ENCODE results near the gene PTPN22.
A peak's percentile ranks its signal among the peaks of the same experiment; 100 is the strongest.

Gene PTPN22

DNA sequence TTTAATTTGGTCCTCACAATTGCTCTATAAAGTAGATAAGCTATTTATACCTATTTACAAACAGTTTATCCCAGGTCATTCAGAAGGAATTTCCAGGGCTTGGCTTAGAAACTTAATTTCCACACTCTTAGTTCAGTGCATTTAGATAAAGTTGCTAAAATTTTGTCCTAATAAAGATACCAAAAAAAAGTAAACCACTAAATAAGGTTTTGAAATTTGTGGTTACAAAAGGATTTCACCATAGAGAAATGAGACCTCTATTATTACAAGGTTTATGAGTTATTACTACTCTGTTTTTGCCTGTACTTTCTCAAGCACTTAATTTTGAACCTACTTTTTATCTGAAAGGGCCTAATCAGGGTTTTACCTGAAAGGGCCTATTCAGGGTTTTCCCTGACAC lies 22.4 kb downstream of the PTPN22 start:
- TF ChIP-seq CTCF (IDR thresholded peaks at IDR 0.05) (no peak), ZFX (IDR thresholded peaks at IDR 0.05; ENCODE audit: borderline replicate concordance) (no peak)
- no peak overlapping the region for H3K27ac ChIP-seq

- no peak for TF ChIP-seq ZFX (IDR thresholded peaks at IDR 0.05; ENCODE audit: borderline replicate concordance)
- TF ChIP-seq CTCF (IDR thresholded peaks at IDR 0.05) = no peak
- H3K27ac ChIP-seq = no peak overlapping the region
Observed at GRCh38 chr1:113846391-113847035, 25.0 kb downstream of the PTPN22 start.

DNA sequence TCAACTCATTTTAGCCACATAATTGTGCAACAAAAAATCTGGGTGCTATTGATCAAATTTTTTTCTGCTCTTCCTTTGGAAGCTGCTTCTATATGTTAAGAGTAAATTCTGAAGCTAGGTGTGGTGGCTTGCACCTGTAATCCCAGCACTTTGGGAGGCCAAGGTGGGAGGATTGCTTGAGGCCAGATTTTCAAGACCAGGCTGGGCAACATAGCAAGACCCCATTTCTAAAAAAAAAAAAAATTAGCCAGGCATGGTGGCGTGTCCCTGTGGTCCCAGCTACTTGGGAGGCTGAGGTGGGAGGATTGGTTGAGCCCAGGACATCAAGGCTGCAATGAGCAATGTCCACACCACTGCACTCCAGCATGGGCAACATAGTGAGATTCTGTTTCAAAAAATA lies 35.0 kb downstream of the PTPN22 start:
- no peak for TF ChIP-seq ZFX (IDR thresholded peaks at IDR 0.05; ENCODE audit: borderline replicate concordance)
- TF ChIP-seq CTCF (IDR thresholded peaks at IDR 0.05) = no peak

GRCh38 chr1:113835686-113836290 lies 35.7 kb downstream of the PTPN22 start:
- TF ChIP-seq ZFX (IDR thresholded peaks at IDR 0.05; ENCODE audit: borderline replicate concordance) (no peak), CTCF (IDR thresholded peaks at IDR 0.05) (peak; percentile 81)
- H3K27ac ChIP-seq = no peak overlapping the region

More for the DNA sequence above, 35.0 kb downstream of the PTPN22 start:
- no peak overlapping the region for H3K27ac ChIP-seq

- TF ChIP-seq ZFX (IDR thresholded peaks at IDR 0.05; ENCODE audit: borderline replicate concordance) (no peak), CTCF (IDR thresholded peaks at IDR 0.05) (no peak)
- no peak overlapping the region for H3K27ac ChIP-seq
Observed at GRCh38 chr1:113834716-113835115, 36.8 kb downstream of the PTPN22 start.

GRCh38 chr1:113830039-113830438 lies 41.5 kb downstream of the PTPN22 start:
- H3K27ac ChIP-seq = no peak overlapping the region
- TF ChIP-seq ZFX (IDR thresholded peaks at IDR 0.05; ENCODE audit: borderline replicate concordance) (no peak), CTCF (IDR thresholded peaks at IDR 0.05) (no peak)

DNA sequence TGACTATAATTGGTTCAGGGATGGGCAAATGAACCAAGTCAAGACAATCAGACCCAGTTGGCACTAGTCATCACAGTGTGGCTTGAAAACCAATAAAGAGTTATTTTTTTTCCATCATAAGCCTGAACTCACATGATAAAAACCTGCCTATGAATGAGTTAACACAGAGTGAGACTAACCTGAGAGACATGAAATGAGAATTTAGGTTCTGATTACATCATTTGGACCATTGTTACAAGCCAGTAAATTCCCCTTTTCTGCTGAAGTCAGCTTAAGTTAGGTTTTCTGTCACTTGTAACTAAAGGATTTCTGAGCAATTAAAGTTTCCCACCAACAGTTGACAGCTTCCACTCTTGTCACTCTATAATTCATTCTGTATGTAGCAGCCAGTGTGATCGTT lies 49.6 kb downstream of the PTPN22 start:
- no peak for TF ChIP-seq ZFX (IDR thresholded peaks at IDR 0.05; ENCODE audit: borderline replicate concordance)
- TF ChIP-seq CTCF (IDR thresholded peaks at IDR 0.05) = no peak
- no peak overlapping the region for H3K27ac ChIP-seq

Measured in 22Rv1 (cell line).